ENCODE results near the gene ZNF764.

GRCh38 chr16:30559690-30560089 is 1.5 kb upstream of the ZNF764 start:
- TF ChIP-seq CTCF (IDR thresholded peaks at IDR 0.05) (no peak), POLR2A (IDR thresholded peaks at IDR 0.05) (no peak)

Data from lower leg skin (tissue), 3 donors.